ENCODE data around the gene PLA2R1.
A peak's percentile ranks its signal among the peaks of the same experiment; 100 is the strongest.

PLA2R1 gene

DNA sequence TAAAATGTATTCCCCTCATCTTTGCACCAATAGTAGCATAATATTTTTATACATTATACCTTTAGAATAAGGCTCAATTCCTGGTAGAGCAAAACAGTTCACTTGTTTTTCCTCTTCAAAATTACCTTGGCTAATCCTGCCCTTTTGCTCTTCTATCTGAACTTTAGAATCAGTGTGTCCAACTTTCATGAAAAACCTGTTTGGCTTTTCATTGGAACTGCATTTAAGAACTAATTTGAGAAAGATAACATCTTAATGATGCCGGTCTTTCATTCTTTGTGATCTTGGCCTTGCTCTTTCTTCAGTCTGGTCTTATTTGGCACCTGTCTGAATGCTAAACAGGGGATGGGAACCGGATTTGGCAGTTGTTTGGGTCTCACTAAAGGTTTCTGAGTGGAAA is 151.5 kb downstream of the PLA2R1 start:
- H3K36me3 ChIP-seq (ENCODE audit: low read depth): no peaks in the 10 kb centered on the region
- ATAC-seq (ENCODE audit: low read depth): no peak
- H3K4me1 ChIP-seq (ENCODE audit: insufficient read depth, poor library complexity, severe bottlenecking): no peaks in the 10 kb centered on the region
- DNase-seq (ENCODE audit: low spot score): no peak
- no peaks in the 10 kb centered on the region for H3K27me3 ChIP-seq (ENCODE audit: insufficient read depth, poor library complexity, severe bottlenecking)
- TF ChIP-seq, protein P1, sequence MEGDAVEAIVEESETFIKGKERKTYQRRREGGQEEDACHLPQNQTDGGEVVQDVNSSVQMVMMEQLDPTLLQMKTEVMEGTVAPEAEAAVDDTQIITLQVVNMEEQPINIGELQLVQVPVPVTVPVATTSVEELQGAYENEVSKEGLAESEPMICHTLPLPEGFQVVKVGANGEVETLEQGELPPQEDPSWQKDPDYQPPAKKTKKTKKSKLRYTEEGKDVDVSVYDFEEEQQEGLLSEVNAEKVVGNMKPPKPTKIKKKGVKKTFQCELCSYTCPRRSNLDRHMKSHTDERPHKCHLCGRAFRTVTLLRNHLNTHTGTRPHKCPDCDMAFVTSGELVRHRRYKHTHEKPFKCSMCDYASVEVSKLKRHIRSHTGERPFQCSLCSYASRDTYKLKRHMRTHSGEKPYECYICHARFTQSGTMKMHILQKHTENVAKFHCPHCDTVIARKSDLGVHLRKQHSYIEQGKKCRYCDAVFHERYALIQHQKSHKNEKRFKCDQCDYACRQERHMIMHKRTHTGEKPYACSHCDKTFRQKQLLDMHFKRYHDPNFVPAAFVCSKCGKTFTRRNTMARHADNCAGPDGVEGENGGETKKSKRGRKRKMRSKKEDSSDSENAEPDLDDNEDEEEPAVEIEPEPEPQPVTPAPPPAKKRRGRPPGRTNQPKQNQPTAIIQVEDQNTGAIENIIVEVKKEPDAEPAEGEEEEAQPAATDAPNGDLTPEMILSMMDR (IDR thresholded peaks at IDR 0.05; ENCODE audit: poor library complexity, severe bottlenecking): no peak
- H3K9me3 ChIP-seq (ENCODE audit: severe bottlenecking): no peaks in the 10 kb centered on the region
- no peak overlapping the region for H3K27ac ChIP-seq (ENCODE audit: poor library complexity, severe bottlenecking)
- no peak overlapping the region for H3K4me3 ChIP-seq (ENCODE audit: severe bottlenecking)

DNA sequence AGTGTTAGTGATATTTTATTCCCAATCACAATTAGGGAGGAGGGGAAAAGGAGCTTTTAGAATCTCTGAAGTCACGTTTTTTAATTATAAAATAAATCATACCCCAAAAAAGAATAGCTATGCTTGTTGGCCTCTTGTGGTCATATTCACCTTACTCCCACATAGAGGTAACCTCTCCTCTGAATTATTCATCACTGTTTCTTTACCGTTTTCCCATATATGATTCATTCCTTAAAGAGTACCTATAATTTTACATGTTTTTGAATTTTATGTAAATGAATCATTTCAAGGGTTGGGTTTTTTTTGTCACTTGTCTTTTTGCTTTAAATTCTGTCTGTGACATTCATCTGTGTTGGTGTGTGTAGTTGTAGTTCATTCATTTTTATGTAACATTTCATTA is 153.8 kb downstream of the PLA2R1 start:
- DNase-seq (ENCODE audit: low spot score): no peak
- Histone ChIP-seq H3K9me3 (ENCODE audit: severe bottlenecking) (no peaks in the 10 kb centered on the region), H3K27ac (ENCODE audit: poor library complexity, severe bottlenecking) (no peak overlapping the region), H3K27me3 (ENCODE audit: insufficient read depth, poor library complexity, severe bottlenecking) (no peaks in the 10 kb centered on the region), H3K4me3 (ENCODE audit: severe bottlenecking) (no peak overlapping the region), H3K4me1 (ENCODE audit: insufficient read depth, poor library complexity, severe bottlenecking) (no peaks in the 10 kb centered on the region), H3K36me3 (ENCODE audit: low read depth) (no peaks in the 10 kb centered on the region)
- TF ChIP-seq, protein P1 (IDR thresholded peaks at IDR 0.05; ENCODE audit: poor library complexity, severe bottlenecking): no peak
- no peak for ATAC-seq (ENCODE audit: low read depth)

DNA sequence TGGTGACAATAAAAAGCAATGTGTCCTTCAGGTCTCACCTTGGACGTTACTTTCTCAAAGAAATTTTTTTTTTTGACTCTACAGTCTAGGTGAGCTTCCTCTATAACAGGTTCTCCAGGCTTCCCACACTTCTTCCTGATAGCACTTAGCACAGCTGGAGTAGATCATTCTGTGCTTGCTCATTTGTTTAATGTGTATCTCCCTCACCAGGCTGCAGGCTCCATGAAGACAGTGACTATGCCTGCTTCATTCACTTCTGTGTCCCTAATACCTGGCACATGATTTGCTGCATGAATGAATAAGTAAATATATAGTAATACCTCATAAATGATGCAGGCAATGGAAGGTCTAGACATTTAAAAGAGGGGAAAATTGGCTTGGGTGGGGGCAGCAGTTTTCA is 154.5 kb downstream of the PLA2R1 start:
- no peaks in the 10 kb centered on the region for H3K9me3 ChIP-seq (ENCODE audit: severe bottlenecking)
- H3K4me1 ChIP-seq (ENCODE audit: insufficient read depth, poor library complexity, severe bottlenecking): no peaks in the 10 kb centered on the region
- H3K4me3 ChIP-seq (ENCODE audit: severe bottlenecking): no peak overlapping the region
- H3K27me3 ChIP-seq (ENCODE audit: insufficient read depth, poor library complexity, severe bottlenecking): no peaks in the 10 kb centered on the region
- no peak for DNase-seq (ENCODE audit: low spot score)
- TF ChIP-seq, protein P1 (IDR thresholded peaks at IDR 0.05; ENCODE audit: poor library complexity, severe bottlenecking): no peak
- H3K36me3 ChIP-seq (ENCODE audit: low read depth): no peaks in the 10 kb centered on the region
- ATAC-seq (ENCODE audit: low read depth): no peak
- H3K27ac ChIP-seq (ENCODE audit: poor library complexity, severe bottlenecking): no peak overlapping the region

DNA sequence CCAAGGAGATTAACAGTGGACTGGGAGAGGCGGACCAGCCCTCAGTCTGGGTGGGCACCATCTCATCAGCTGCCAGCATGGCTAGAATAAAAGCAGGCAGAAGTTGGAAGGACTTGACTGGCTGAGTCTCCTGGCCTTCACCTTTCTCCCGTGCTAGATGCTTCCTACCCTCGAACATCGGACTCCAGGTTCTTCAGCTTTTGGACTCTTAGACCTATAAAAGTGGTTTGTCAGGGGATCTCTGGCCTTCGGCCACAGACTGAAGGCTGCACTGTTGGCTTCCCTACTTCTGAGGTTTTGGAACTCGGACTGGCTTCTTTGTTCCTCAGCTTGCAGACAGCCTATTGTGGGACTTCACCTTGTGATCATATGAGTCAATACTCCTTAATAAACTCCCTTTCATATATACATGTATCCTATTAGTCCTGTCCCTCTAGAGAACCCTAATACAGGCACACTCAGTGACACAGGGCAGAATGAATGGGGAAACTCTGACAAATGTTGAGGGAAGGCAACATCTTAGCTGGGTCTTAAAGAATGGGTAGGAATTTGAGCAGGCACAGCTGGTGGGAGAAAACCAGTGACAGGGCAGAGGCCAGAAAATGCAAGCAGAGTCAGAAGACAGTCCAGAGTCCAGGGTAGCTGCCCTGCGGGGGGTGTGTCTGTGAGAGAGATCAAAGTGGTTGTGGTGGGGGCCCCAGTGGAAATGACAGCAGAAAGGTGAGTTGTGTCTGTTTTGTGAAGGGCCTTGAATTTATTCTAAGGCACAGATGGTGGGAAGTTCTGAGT is 156.3 kb downstream of the PLA2R1 start:
- Histone ChIP-seq H3K27ac (ENCODE audit: poor library complexity, severe bottlenecking) (no peak overlapping the region), H3K4me3 (ENCODE audit: severe bottlenecking) (no peak overlapping the region), H3K36me3 (ENCODE audit: low read depth) (no peaks in the 10 kb centered on the region), H3K9me3 (ENCODE audit: severe bottlenecking) (no peaks in the 10 kb centered on the region), H3K4me1 (ENCODE audit: insufficient read depth, poor library complexity, severe bottlenecking) (no peaks in the 10 kb centered on the region), H3K27me3 (ENCODE audit: insufficient read depth, poor library complexity, severe bottlenecking) (no peaks in the 10 kb centered on the region)
- ATAC-seq (ENCODE audit: low read depth) (no peak), DNase-seq (ENCODE audit: low spot score) (no peak)
- TF ChIP-seq, protein P1 (IDR thresholded peaks at IDR 0.05; ENCODE audit: poor library complexity, severe bottlenecking): no peak

DNA sequence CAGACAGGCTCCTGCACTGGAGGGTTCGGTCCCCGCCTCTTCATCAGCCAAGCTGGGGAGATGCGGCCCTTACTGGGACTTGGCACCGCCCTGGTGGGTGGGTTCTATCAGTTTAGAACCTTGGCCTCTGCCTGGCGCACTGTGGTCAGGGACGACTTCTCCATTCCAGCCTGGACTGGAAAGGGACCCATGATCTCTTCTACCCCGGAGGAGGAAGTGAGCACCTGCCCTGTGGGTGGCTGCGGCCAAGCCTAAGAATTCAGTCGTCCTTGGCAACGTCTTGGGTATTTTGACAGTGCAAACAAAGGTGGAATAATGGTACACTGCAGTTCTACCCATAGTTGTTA is 157.5 kb downstream of the PLA2R1 start:
- DNase-seq (ENCODE audit: low spot score) (no peak), ATAC-seq (ENCODE audit: low read depth) (peak; percentile 17; the same call in 2 of the 3 replicates)
- H3K4me1 ChIP-seq (ENCODE audit: insufficient read depth, poor library complexity, severe bottlenecking): no peaks in the 10 kb centered on the region
- H3K9me3 ChIP-seq (ENCODE audit: severe bottlenecking): no peaks in the 10 kb centered on the region
- no peaks in the 10 kb centered on the region for H3K27me3 ChIP-seq (ENCODE audit: insufficient read depth, poor library complexity, severe bottlenecking)
- H3K4me3 ChIP-seq (ENCODE audit: severe bottlenecking): no peak overlapping the region
- H3K36me3 ChIP-seq (ENCODE audit: low read depth): no peaks in the 10 kb centered on the region
- TF ChIP-seq, protein P1 (IDR thresholded peaks at IDR 0.05; ENCODE audit: poor library complexity, severe bottlenecking): no peak
- no peak overlapping the region for H3K27ac ChIP-seq (ENCODE audit: poor library complexity, severe bottlenecking)
